ENCODE results near the gene FCRL1.

Gene FCRL1

GRCh38 chr1:157833145-157833544 is 13.2 kb upstream of the FCRL1 start:
- TF ChIP-seq ZNF565 (CRISPR knock-in tag; conservative IDR thresholded peaks at IDR 0.05; ENCODE audit: low read depth) (no peak), POU6F1 (CRISPR knock-in tag; IDR thresholded peaks at IDR 0.05; ENCODE audit: borderline replicate concordance, low read depth) (no peak), OSR1 (CRISPR knock-in tag; IDR thresholded peaks at IDR 0.05) (no peak), BACH2 (CRISPR knock-in tag; IDR thresholded peaks at IDR 0.05; ENCODE audit: borderline replicate concordance) (no peak), ARNTL (CRISPR knock-in tag; IDR thresholded peaks at IDR 0.05; ENCODE audit: borderline replicate concordance, low read depth) (no peak), ESRRG (CRISPR knock-in tag; IDR thresholded peaks at IDR 0.05) (no peak), CSDC2 (CRISPR knock-in tag; IDR thresholded peaks at IDR 0.05) (no peak), ISL1 (CRISPR knock-in tag; IDR thresholded peaks at IDR 0.05) (no peak), ZFP3 (CRISPR knock-in tag; IDR thresholded peaks at IDR 0.05) (no peak), ZC3H10 (CRISPR knock-in tag; IDR thresholded peaks at IDR 0.05) (no peak), TOX (CRISPR knock-in tag; IDR thresholded peaks at IDR 0.05; ENCODE audit: borderline replicate concordance) (no peak), SNAI2 (CRISPR knock-in tag; IDR thresholded peaks at IDR 0.05) (no peak), ZFP30 (CRISPR knock-in tag; IDR thresholded peaks at IDR 0.05) (no peak), RARB (CRISPR knock-in tag; IDR thresholded peaks at IDR 0.05) (no peak), PATZ1 (CRISPR knock-in tag; IDR thresholded peaks at IDR 0.05; ENCODE audit: borderline replicate concordance) (no peak), CSRNP3 (CRISPR knock-in tag; IDR thresholded peaks at IDR 0.05) (no peak)
- TF ChIP-seq, protein P1, sequence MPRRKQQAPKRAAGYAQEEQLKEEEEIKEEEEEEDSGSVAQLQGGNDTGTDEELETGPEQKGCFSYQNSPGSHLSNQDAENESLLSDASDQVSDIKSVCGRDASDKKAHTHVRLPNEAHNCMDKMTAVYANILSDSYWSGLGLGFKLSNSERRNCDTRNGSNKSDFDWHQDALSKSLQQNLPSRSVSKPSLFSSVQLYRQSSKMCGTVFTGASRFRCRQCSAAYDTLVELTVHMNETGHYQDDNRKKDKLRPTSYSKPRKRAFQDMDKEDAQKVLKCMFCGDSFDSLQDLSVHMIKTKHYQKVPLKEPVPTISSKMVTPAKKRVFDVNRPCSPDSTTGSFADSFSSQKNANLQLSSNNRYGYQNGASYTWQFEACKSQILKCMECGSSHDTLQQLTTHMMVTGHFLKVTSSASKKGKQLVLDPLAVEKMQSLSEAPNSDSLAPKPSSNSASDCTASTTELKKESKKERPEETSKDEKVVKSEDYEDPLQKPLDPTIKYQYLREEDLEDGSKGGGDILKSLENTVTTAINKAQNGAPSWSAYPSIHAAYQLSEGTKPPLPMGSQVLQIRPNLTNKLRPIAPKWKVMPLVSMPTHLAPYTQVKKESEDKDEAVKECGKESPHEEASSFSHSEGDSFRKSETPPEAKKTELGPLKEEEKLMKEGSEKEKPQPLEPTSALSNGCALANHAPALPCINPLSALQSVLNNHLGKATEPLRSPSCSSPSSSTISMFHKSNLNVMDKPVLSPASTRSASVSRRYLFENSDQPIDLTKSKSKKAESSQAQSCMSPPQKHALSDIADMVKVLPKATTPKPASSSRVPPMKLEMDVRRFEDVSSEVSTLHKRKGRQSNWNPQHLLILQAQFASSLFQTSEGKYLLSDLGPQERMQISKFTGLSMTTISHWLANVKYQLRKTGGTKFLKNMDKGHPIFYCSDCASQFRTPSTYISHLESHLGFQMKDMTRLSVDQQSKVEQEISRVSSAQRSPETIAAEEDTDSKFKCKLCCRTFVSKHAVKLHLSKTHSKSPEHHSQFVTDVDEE (CRISPR knock-in tag; IDR thresholded peaks at IDR 0.05): no peak
- TF ChIP-seq, protein P2, sequence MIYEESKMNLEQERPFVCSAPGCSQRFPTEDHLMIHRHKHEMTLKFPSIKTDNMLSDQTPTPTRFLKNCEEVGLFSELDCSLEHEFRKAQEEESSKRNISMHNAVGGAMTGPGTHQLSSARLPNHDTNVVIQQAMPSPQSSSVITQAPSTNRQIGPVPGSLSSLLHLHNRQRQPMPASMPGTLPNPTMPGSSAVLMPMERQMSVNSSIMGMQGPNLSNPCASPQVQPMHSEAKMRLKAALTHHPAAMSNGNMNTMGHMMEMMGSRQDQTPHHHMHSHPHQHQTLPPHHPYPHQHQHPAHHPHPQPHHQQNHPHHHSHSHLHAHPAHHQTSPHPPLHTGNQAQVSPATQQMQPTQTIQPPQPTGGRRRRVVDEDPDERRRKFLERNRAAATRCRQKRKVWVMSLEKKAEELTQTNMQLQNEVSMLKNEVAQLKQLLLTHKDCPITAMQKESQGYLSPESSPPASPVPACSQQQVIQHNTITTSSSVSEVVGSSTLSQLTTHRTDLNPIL (CRISPR knock-in tag; IDR thresholded peaks at IDR 0.05; ENCODE audit: low read depth): no peak
- ATAC-seq: no peak

- no peak for ATAC-seq
- TF ChIP-seq ZFP3 (CRISPR knock-in tag; IDR thresholded peaks at IDR 0.05) (no peak), CSRNP3 (CRISPR knock-in tag; IDR thresholded peaks at IDR 0.05) (no peak), ZC3H10 (CRISPR knock-in tag; IDR thresholded peaks at IDR 0.05) (no peak), SNAI2 (CRISPR knock-in tag; IDR thresholded peaks at IDR 0.05) (no peak), TCF4 (CRISPR knock-in tag; IDR thresholded peaks at IDR 0.05; ENCODE audit: borderline replicate concordance) (no peak)
- TF ChIP-seq, protein P1 (CRISPR knock-in tag; IDR thresholded peaks at IDR 0.05): no peak
Observed at GRCh38 chr1:157831968-157832626, 12.2 kb upstream of the FCRL1 start.

Data from SK-N-SH treated with all-trans-retinoic acid at 6 μM for 48 hours (cell line).